Common myeloid progenitor, CD34-positive (primary cell): ENCODE data around the gene HHATL.

Experiments
- CTCF ChIA-PET: fragments of 350-600 bp; sonication (Branson Sonifier 250); formaldehyde crosslinking; loops from one replicate; lab custom pipeline; 2021; ENCODE audit warnings: antibody characterized with exemption; lab: Charles Lee
- POLR2A ChIA-PET: fragments of 350-600 bp; sonication (Branson Sonifier 250); formaldehyde crosslinking; loops from one replicate; lab custom pipeline; 2021; ENCODE audit warnings: antibody characterized with exemption; lab: Charles Lee
- DNase-seq, 3 donors: peaks; one replicate each; pipeline versions ENCODE4 v3.0.0 to v3.0.0-alpha.2; 2013
- H3K27ac ChIP-seq, 2 experiments: 1 replicate in 1 of 2; 2 replicates in 1 of 2; pipeline ENCODE4 v1.7.0; 2013; ENCODE audit warnings: inconsistent platforms in 2 of 2, low read length in 2 of 2, mild to moderate bottlenecking in 2 of 2, low read depth in 1 of 2, moderate library complexity in 1 of 2; ENCODE audit not compliant: severe bottlenecking in 2 of 2, insufficient read depth in 1 of 2, poor library complexity in 1 of 2
- H3K27me3 ChIP-seq, 5 experiments: replicated peaks in 2 of 5; 1 replicate in 3 of 5; 2 replicates in 2 of 5; pipeline versions ENCODE4 v1.6.1 to v1.7.0; 2013; ENCODE audit warnings: low read length in 4 of 5, mild to moderate bottlenecking in 2 of 5, moderate library complexity in 2 of 5, inconsistent platforms in 1 of 5; ENCODE audit not compliant: insufficient read depth in 5 of 5, control insufficient read depth in 4 of 5
- H3K36me3 ChIP-seq, 4 experiments: 1 replicate in 2 of 4; 2 replicates in 2 of 4; pipeline versions ENCODE4 v1.6.1 to v1.7.0; 2013; ENCODE audit warnings: low read length in 3 of 4, control low read depth in 1 of 4, mild to moderate bottlenecking in 1 of 4; ENCODE audit not compliant: control insufficient read depth in 4 of 4, insufficient read depth in 4 of 4
- H3K4me1 ChIP-seq, 4 experiments: 1 replicate in 3 of 4; 2 replicates in 1 of 4; pipeline versions ENCODE4 v1.6.1 to v1.7.1; 2013; ENCODE audit warnings: low read length in 3 of 4, mild to moderate bottlenecking in 3 of 4, control low read depth in 1 of 4, inconsistent platforms in 1 of 4, moderate library complexity in 1 of 4; ENCODE audit not compliant: control insufficient read depth in 4 of 4, insufficient read depth in 4 of 4; ENCODE audit errors: control extremely low read depth in 1 of 4
- H3K4me3 ChIP-seq, 7 experiments: 1 replicate in 4 of 7; 2 replicates in 3 of 7; pipeline versions ENCODE4 v1.5.1 to v1.7.0; 2013; ENCODE audit warnings: mild to moderate bottlenecking in 7 of 7, low read length in 6 of 7, moderate library complexity in 6 of 7, inconsistent platforms in 2 of 7, low read depth in 2 of 7, control low read depth in 1 of 7; ENCODE audit not compliant: insufficient read depth in 4 of 7, control insufficient read depth in 1 of 7; ENCODE audit errors: extremely low read depth in 1 of 7
- H3K9me3 ChIP-seq, 5 experiments: 1 replicate in 4 of 5; 2 replicates in 1 of 5; pipeline versions ENCODE4 v1.6.1 to v1.7.1; 2013; ENCODE audit warnings: low read length in 4 of 5, mild to moderate bottlenecking in 2 of 5, inconsistent platforms in 1 of 5, low read depth in 1 of 5, moderate library complexity in 1 of 5; ENCODE audit not compliant: control insufficient read depth in 4 of 5, insufficient read depth in 2 of 5; ENCODE audit errors: control extremely low read depth in 1 of 5
- WGBS: methylation state at CpG from one replicate; pipeline ENCODE4 v1.1.5; 2013; ENCODE audit not compliant: insufficient coverage; 5-methylcytosine and 5-hydroxymethylcytosine counted together

Gene HHATL

GRCh38 chr3:42666022-42666421 lies 36.6 kb downstream of the HHATL start:
- H3K4me1 ChIP-seq: no peaks in the 10 kb centered on the region
- peaks cover 0 to 6% (median 0%) of the 10 kb centered on the region in 5 experiments for H3K9me3 ChIP-seq
- ChIA-PET POLR2A (no interaction called here), CTCF (interaction anchor here (0.8 to 1.1 kb wide), 2 partner anchors 78 to 84 kb away, joined by 3 read pairs; partner anchors contain the start of gene SEC22C)
- H3K4me3 ChIP-seq: no peak overlapping the region
- DNase-seq: no peak
- H3K27ac ChIP-seq: no peak overlapping the region
- WGBS: 93% methylated on average over 6 of the region's 8 CpGs
- peaks cover 0 to 8% (median 3%) of the 10 kb centered on the region in 5 experiments for H3K27me3 ChIP-seq
- H3K36me3 ChIP-seq: peaks cover 0 to 3% (median 0%) of the 10 kb centered on the region in 4 experiments

GRCh38 chr3:42665050-42665878 lies 37.3 kb downstream of the HHATL start:
- Histone ChIP-seq H3K4me3 (no peak overlapping the region), H3K36me3 (peaks cover 0 to 3% (median 0%) of the 10 kb centered on the region in 4 experiments), H3K9me3 (peaks cover 0 to 6% (median 0%) of the 10 kb centered on the region in 5 experiments), H3K27me3 (peaks cover 0 to 8% (median 3%) of the 10 kb centered on the region in 5 experiments), H3K4me1 (no peaks in the 10 kb centered on the region), H3K27ac (no peak overlapping the region)
- 95% methylated on average over 8 of the region's 15 CpGs for WGBS
- ChIA-PET POLR2A (no interaction called here), CTCF (no interaction called here)
- no peak for DNase-seq

DNA sequence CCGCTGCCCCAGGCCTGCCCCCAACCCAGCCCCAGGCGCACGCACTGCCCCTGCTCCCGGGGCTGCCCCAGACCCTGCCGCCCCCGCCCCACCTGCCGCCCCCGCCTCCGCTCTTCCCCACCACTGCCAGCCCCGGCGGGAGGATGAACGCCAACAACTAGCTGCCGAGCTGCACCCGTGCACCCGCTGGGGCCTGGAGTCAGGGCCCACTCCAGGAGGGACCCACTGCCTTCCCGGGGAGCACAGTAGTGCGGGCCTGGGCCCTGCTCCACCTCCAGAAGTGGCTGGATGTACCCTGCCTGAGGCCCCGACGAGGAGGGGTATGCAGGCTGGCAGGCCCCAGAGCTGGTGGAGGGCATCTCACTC lies 38.2 kb downstream of the HHATL start:
- 84% methylated on average over 12 of the region's 19 CpGs for WGBS
- POLR2A ChIA-PET: no interaction called here
- no peak overlapping the region for H3K4me3 ChIP-seq
- CTCF ChIA-PET: interaction anchor here (2.2 kb wide), 1 partner anchor 91 kb away, joined by 5 read pairs; no protein-coding TSS in a partner anchor
- H3K4me1 ChIP-seq: no peaks in the 10 kb centered on the region
- peaks cover 0 to 4% (median 0%) of the 10 kb centered on the region in 5 experiments for H3K27me3 ChIP-seq
- no peak for DNase-seq
- H3K9me3 ChIP-seq: peaks cover 0 to 6% (median 0%) of the 10 kb centered on the region in 5 experiments
- H3K36me3 ChIP-seq: peaks cover 0 to 3% (median 0%) of the 10 kb centered on the region in 4 experiments
- no peak overlapping the region for H3K27ac ChIP-seq

GRCh38 chr3:42663581-42664437 lies 38.8 kb downstream of the HHATL start:
- 90% methylated on average over 32 of the region's 38 CpGs for WGBS
- Histone ChIP-seq H3K27ac (no peak overlapping the region), H3K27me3 (peaks cover 0 to 4% (median 0%) of the 10 kb centered on the region in 5 experiments), H3K4me1 (no peaks in the 10 kb centered on the region), H3K36me3 (peaks cover 0 to 5% (median 0%) of the 10 kb centered on the region in 4 experiments), H3K9me3 (peaks cover 0 to 5% (median 0%) of the 10 kb centered on the region in 5 experiments), H3K4me3 (no peak overlapping the region)
- DNase-seq: peak in 1 of 3 donors; percentile 49
- POLR2A ChIA-PET: no interaction called here
- CTCF ChIA-PET: interaction anchor here (2.2 kb wide), 1 partner anchor 92 kb away, joined by 5 read pairs; no protein-coding TSS in a partner anchor

- ChIA-PET CTCF (interaction anchor here (2.2 kb wide), 1 partner anchor 92 kb away, joined by 5 read pairs; no protein-coding TSS in a partner anchor), POLR2A (no interaction called here)
- H3K27ac ChIP-seq: no peak overlapping the region
- no peaks in the 10 kb centered on the region for H3K9me3 ChIP-seq
- no peak for DNase-seq
- 94% methylated on average over 11 of the region's 12 CpGs for WGBS
- H3K4me3 ChIP-seq: no peak overlapping the region
- peaks cover 0 to 11% (median 0%) of the 10 kb centered on the region in 4 experiments for H3K36me3 ChIP-seq
- H3K27me3 ChIP-seq: no peaks in the 10 kb centered on the region
- H3K4me1 ChIP-seq: no peaks in the 10 kb centered on the region
Measured at GRCh38 chr3:42662813-42663535, 39.6 kb downstream of the HHATL start.

DNA sequence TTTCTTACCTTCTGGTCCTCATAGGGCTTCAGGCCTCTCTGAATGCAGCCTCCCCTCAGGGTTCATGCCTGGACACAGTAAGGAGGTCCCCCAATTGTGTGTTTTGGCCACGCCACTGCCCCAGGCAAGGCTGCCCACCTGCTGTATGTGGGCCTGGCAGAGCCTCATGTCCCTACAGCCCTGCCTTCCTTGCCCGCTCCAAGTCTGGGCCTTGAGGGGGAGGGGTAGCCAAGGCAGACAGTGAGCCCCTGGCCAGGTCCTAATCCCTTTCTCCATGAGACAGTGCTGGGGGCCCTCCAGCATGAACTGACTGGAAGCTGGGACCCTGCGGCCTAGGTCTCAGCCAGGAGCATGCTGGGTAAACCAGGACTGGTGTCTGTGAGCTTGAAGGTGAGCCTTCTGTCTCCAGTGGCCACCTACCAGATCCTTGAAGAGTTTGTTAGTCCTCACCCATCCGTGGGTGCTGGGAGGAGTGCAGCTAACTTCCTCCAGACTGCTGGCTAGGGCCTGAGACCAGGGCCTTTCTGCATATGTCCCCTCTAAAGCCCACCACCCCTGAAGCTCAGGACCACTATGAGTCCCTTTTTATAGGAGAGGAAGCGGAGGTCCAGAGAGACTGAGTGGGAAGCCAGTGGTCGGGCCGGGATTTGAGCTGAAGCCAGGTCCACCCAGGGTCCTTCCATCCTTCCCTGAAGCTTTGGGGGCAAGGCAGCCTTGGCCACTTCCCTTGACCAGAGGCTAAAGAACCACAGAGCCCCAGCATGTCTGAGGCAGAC lies 40.4 kb downstream of the HHATL start:
- POLR2A ChIA-PET: no interaction called here
- Histone ChIP-seq H3K27me3 (no peaks in the 10 kb centered on the region), H3K9me3 (no peaks in the 10 kb centered on the region), H3K27ac (no peak overlapping the region), H3K4me3 (no peak overlapping the region), H3K36me3 (peaks cover 0 to 11% (median 0%) of the 10 kb centered on the region in 4 experiments), H3K4me1 (no peaks in the 10 kb centered on the region)
- WGBS: 98% methylated on average over 6 of the region's 7 CpGs
- CTCF ChIA-PET: interaction anchor here (2.2 kb wide), 1 partner anchor 93 kb away, joined by 5 read pairs; no protein-coding TSS in a partner anchor
- DNase-seq: no peak
